ENCODE measurements around the gene ANKRD62.

DNA sequence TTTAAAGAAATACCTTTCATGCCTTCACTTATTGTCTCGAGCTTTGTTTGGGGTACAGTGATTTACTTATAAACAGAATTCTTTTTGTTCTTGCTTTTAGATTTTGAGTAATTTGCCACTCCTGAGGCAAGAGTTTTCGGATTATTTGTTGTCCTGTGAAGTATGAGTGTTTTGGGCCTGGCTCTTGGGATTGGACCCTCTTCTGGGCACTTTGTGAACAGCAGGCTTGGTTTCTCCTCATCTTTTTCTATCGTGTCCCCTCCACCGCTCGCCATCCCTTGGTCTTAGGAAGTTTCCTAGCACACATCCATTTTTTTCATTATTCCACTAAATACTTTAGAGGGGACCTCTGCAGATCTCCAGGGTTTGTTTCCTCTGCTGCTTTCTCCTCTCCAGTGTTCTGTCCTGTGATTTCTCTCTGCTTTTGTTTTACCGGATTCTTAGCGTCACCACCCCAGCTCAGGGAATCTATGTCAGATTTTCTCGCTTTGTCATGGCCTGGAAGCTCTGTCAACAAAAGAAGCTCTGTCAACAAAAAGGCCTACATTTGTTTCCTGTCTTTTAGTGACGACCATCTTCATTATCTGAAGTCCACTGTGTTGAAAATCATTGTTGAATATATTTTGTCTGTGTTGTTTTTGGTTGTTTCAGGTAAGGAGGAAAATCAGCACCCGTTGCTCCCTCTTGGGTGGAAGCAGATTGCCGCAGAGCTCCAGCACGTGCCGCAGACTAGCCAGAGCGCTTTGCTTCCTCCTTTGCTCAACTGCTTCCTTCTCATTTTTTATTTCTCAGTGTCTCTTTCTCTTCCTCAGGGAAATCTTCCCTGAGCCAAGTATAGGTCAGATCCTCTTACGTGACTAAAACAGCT lies 27.8 kb downstream of the ANKRD62 start:
- TF ChIP-seq POLR2A (IDR thresholded peaks at IDR 0.05): no peak
- TF ChIP-seq, protein P1, sequence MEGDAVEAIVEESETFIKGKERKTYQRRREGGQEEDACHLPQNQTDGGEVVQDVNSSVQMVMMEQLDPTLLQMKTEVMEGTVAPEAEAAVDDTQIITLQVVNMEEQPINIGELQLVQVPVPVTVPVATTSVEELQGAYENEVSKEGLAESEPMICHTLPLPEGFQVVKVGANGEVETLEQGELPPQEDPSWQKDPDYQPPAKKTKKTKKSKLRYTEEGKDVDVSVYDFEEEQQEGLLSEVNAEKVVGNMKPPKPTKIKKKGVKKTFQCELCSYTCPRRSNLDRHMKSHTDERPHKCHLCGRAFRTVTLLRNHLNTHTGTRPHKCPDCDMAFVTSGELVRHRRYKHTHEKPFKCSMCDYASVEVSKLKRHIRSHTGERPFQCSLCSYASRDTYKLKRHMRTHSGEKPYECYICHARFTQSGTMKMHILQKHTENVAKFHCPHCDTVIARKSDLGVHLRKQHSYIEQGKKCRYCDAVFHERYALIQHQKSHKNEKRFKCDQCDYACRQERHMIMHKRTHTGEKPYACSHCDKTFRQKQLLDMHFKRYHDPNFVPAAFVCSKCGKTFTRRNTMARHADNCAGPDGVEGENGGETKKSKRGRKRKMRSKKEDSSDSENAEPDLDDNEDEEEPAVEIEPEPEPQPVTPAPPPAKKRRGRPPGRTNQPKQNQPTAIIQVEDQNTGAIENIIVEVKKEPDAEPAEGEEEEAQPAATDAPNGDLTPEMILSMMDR (IDR thresholded peaks at IDR 0.05): peak in 6 of 7 experiments; percentile 32 to 56 (median 44)
